Erythroblast (primary cell): ENCODE data around the gene IPCEF1.

Experiments
- GATA1 ChIP-seq: IDR thresholded peaks from 2 replicates; pipeline ENCODE4 v1.6.1; 2011; ENCODE audit warnings: low read depth, mild to moderate bottlenecking, control low read depth, low read length, moderate library complexity
- POLR2A ChIP-seq: IDR thresholded peaks from 2 replicates; pipeline ENCODE4 v1.6.1; 2011; ENCODE audit warnings: mild to moderate bottlenecking, low read length

GRCh38 chr6:154228521-154228905 lies 128.1 kb downstream of the IPCEF1 start:
- TF ChIP-seq POLR2A: no peak
- no peak for TF ChIP-seq GATA1
